Measurements from ENCODE around the gene SGIP1. TPM values are rescaled to one million over a fixed set of nuclear protein-coding genes. Genes with fewer than 3 reads are reported as not detected.
A peak's percentile ranks its signal among the peaks of the same experiment; 100 is the strongest.

Gene SGIP1
- total RNA-seq, 1 donor from 2014 or later, result not detected

GRCh38 chr1:66617362-66618184 lies 83.6 kb downstream of the SGIP1 start:
- no peaks in the 10 kb centered on the region for H3K9me3 Mint-ChIP-seq
- H3K27me3 Mint-ChIP-seq, result peaks cover 7% of the 10 kb centered on the region
- no peak overlapping the region for H3K4me3 Mint-ChIP-seq
- DNase-seq, result no peak
- no peak overlapping the region for H3K27ac Mint-ChIP-seq
- H3K36me3 Mint-ChIP-seq (ENCODE audit: low read depth), result no peaks in the 10 kb centered on the region
- intact Hi-C loops (cut with micrococcal nuclease), result no loop called here
- no peaks in the 10 kb centered on the region for H3K4me1 Mint-ChIP-seq

GRCh38 chr1:66618390-66618789 lies 84.4 kb downstream of the SGIP1 start:
- no peak overlapping the region for H3K27ac Mint-ChIP-seq
- H3K4me1 Mint-ChIP-seq, result no peaks in the 10 kb centered on the region
- no peaks in the 10 kb centered on the region for H3K9me3 Mint-ChIP-seq
- no peak for DNase-seq
- H3K4me3 Mint-ChIP-seq, result no peak overlapping the region
- peaks cover 5% of the 10 kb centered on the region for H3K27me3 Mint-ChIP-seq
- no peaks in the 10 kb centered on the region for H3K36me3 Mint-ChIP-seq (ENCODE audit: low read depth)
- intact Hi-C loops (cut with micrococcal nuclease), result no loop called here

DNA sequence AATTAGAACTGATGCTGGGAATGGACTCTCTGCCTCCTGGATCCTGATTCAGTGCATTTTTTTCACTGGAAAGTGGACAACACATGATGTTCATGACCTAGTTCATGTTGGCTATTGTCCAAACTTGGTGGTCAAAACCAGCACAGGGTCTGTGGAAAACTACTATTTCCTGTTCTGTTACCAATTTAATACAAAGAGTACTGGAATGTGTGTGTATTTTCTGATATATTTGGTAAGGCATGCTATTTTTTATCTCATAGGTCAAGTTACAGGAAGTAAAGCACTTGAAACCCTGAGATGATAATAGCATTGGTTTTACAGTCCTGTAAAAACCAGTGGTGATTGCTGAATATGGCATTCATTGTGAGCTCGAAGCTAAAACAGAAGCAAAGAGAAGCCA lies 89.9 kb downstream of the SGIP1 start:
- H3K4me1 Mint-ChIP-seq, result peaks cover 6% of the 10 kb centered on the region
- H3K9me3 Mint-ChIP-seq, result peaks cover 3% of the 10 kb centered on the region
- H3K27ac Mint-ChIP-seq, result peak overlapping the region; percentile 36
- no peak overlapping the region for H3K4me3 Mint-ChIP-seq
- H3K27me3 Mint-ChIP-seq, result peaks cover 2% of the 10 kb centered on the region
- intact Hi-C loops (cut with micrococcal nuclease), result no loop called here
- H3K36me3 Mint-ChIP-seq (ENCODE audit: low read depth), result no peaks in the 10 kb centered on the region
- no peak for DNase-seq

DNA sequence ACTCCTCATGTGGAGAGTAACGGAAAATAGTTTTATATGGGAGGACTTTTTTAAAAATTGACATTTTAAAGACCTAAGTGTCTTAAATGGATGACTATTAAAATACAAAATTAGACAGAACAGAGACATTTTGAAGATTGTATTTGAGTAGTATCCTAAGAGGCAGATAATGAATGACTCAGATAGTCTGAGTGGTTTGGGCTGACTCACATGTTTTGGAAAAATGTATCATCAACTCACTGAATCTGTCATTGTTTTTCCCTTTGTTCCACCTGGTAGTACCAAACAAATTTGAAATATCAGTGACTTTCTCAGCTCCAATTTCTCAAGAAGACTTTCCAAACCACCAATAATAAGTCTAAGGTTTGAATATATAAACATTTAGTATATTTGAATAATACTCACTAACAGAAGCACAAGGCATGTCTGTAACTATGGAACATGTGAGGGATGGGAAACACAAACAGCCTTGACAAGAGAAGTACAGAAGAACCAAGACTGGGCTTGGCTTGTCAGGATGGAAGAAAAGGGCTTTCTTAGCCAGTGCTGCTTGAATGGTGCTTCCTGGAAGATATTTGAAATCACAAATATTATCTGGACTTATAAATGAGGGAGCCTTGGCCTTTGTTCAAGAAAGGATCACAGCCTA lies 90.6 kb downstream of the SGIP1 start:
- intact Hi-C loops (cut with micrococcal nuclease), result no loop called here
- Mint-ChIP-seq H3K27ac (peak overlapping the region; percentile 80), H3K27me3 (peaks cover 2% of the 10 kb centered on the region), H3K4me1 (peaks cover 6% of the 10 kb centered on the region), H3K36me3 (ENCODE audit: low read depth) (no peaks in the 10 kb centered on the region), H3K4me3 (no peak overlapping the region), H3K9me3 (peaks cover 3% of the 10 kb centered on the region)
- no peak for DNase-seq

DNA sequence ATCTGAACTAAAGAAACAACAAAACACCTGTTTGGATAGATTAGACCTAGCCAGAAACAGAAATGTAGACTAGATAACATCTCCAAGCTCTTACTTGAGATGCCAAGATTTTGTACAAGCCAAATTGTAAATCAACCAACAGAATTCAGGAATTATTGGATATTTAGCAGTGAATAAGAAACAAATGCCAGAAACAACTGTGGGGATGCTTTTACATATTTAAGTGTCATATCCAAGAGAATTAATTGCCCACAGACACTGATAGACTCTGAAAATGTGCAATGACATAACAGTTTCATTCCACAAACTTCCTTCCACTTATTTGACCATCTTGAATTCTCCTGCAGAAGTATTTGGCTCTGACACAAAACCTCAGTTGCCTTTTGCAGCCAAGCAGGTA lies 92.3 kb downstream of the SGIP1 start:
- H3K27me3 Mint-ChIP-seq, result peaks cover 2% of the 10 kb centered on the region
- H3K9me3 Mint-ChIP-seq, result peaks cover 3% of the 10 kb centered on the region
- H3K36me3 Mint-ChIP-seq (ENCODE audit: low read depth), result no peaks in the 10 kb centered on the region
- no peak overlapping the region for H3K27ac Mint-ChIP-seq
- DNase-seq, result no peak
- H3K4me1 Mint-ChIP-seq, result peaks cover 6% of the 10 kb centered on the region
- H3K4me3 Mint-ChIP-seq, result no peak overlapping the region
- intact Hi-C loops (cut with micrococcal nuclease), result no loop called here

- Mint-ChIP-seq H3K4me1 (peaks cover 4% of the 10 kb centered on the region), H3K36me3 (ENCODE audit: low read depth) (no peaks in the 10 kb centered on the region), H3K9me3 (peaks cover 3% of the 10 kb centered on the region), H3K4me3 (no peak overlapping the region), H3K27me3 (peaks cover 4% of the 10 kb centered on the region), H3K27ac (no peak overlapping the region)
- no peak for DNase-seq
- intact Hi-C loops (cut with micrococcal nuclease), result no loop called here
Measured at GRCh38 chr1:66628926-66629325, 95.0 kb downstream of the SGIP1 start.

DNA sequence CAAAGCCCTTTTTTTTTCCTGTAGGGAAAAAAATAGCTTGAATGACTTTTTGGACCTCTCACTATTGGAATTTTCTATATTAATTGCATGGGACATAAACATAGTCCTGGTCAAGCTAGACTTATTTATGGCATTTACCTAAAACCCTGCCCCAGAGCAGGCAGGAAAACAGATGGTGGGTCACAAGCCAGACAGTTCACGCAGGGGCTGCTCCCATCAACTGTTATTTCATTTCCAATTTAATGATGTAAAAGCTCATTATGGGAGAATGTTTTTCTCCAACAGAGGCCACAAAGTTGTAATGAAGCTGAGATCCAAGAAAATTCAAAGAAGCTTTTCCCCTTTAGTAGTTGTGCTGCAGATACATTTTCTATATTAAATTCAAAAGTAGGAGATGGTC lies 99.2 kb downstream of the SGIP1 start:
- Mint-ChIP-seq H3K4me1 (no peaks in the 10 kb centered on the region), H3K9me3 (no peaks in the 10 kb centered on the region), H3K4me3 (no peak overlapping the region), H3K36me3 (ENCODE audit: low read depth) (no peaks in the 10 kb centered on the region), H3K27me3 (peaks cover 6% of the 10 kb centered on the region), H3K27ac (no peak overlapping the region)
- DNase-seq, result no peak
- intact Hi-C loops (cut with micrococcal nuclease), result no loop called here

GRCh38 chr1:66637146-66637545 lies 103.2 kb downstream of the SGIP1 start:
- H3K27me3 Mint-ChIP-seq, result peaks cover 19% of the 10 kb centered on the region
- H3K4me3 Mint-ChIP-seq, result no peak overlapping the region
- H3K27ac Mint-ChIP-seq, result no peak overlapping the region
- no peaks in the 10 kb centered on the region for H3K4me1 Mint-ChIP-seq
- no peaks in the 10 kb centered on the region for H3K9me3 Mint-ChIP-seq
- intact Hi-C loops (cut with micrococcal nuclease), result no loop called here
- no peak for DNase-seq
- no peaks in the 10 kb centered on the region for H3K36me3 Mint-ChIP-seq (ENCODE audit: low read depth)

DNA sequence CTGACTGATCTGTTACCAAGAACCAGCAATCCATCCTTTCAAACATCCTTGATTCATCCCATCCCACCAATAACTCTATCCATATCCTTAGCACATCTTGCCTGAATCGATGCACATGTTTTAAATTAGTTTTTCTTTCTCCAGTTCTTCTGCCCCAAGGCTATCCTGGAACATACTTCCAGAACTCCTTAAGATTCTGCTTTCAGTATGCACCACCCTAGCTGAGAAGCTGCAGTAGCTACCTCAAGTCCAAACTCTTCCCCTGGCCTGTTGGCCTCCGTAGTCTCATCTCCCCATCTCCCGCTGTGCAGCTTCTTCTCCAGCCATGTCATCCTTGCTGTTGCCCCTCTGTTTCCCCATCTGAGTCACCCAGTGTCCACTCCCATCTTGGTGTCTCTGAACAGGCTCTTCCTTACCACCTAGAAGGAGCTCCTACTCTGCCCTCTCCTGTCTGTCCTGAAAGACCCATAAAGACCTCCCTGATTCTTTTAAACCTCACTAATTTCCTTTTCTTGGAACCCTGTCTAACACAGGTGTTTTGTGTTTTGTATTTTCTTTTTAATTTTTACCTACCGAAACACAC lies 108.0 kb downstream of the SGIP1 start:
- Mint-ChIP-seq H3K27me3 (peaks cover 22% of the 10 kb centered on the region), H3K4me1 (no peaks in the 10 kb centered on the region), H3K9me3 (no peaks in the 10 kb centered on the region), H3K27ac (no peak overlapping the region), H3K36me3 (ENCODE audit: low read depth) (no peaks in the 10 kb centered on the region), H3K4me3 (no peak overlapping the region)
- no peak for DNase-seq
- intact Hi-C loops (cut with micrococcal nuclease), result no loop called here

- Mint-ChIP-seq H3K4me1 (no peaks in the 10 kb centered on the region), H3K4me3 (no peak overlapping the region), H3K36me3 (ENCODE audit: low read depth) (no peaks in the 10 kb centered on the region), H3K9me3 (no peaks in the 10 kb centered on the region), H3K27me3 (peaks cover 22% of the 10 kb centered on the region), H3K27ac (no peak overlapping the region)
- DNase-seq, result no peak
- intact Hi-C loops (cut with micrococcal nuclease), result no loop called here
Measured at GRCh38 chr1:66642992-66643391, 109.0 kb downstream of the SGIP1 start.

- Mint-ChIP-seq H3K27ac (no peak overlapping the region), H3K27me3 (peaks cover 26% of the 10 kb centered on the region), H3K4me1 (no peaks in the 10 kb centered on the region), H3K4me3 (no peak overlapping the region), H3K36me3 (ENCODE audit: low read depth) (no peaks in the 10 kb centered on the region), H3K9me3 (no peaks in the 10 kb centered on the region)
- intact Hi-C loops (cut with micrococcal nuclease), result no loop called here
- DNase-seq, result no peak
Measured at GRCh38 chr1:66644331-66644730, 110.4 kb downstream of the SGIP1 start.

DNA sequence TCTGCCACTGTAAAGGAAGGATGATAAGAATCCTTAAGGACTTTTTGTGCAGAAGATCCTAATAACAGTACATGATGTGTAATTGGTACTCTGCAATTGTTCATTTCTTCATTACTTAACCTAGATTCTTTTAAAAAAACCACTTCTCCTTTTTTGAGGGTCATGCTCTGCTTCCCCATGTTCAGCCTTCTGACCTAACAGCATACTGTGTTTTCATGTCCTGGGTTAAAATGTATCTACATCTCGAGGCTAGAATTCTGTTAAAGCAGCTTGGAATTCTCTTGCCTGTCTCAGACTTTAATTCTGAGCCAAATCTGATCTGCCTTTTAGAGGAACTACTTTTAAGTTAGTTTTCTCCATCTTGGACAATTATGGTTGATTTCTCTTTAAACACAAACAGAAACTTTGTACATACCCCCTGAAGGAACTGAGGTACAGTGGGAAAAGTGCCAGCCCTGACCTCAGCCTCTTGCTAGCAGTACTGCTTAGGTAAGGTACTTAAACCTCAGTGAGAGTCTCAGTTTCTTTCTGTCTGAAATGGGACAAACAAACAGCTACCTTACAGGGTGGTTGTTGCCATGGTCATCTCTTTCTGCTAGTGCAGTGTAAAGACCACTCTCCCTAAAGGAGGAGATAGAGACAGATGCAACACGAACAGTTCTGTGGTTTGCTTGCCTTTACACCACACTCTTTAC lies 115.1 kb downstream of the SGIP1 start:
- Mint-ChIP-seq H3K36me3 (ENCODE audit: low read depth) (no peaks in the 10 kb centered on the region), H3K4me1 (no peaks in the 10 kb centered on the region), H3K4me3 (no peak overlapping the region), H3K27me3 (peaks cover 21% of the 10 kb centered on the region), H3K9me3 (no peaks in the 10 kb centered on the region), H3K27ac (no peak overlapping the region)
- DNase-seq, result no peak
- intact Hi-C loops (cut with micrococcal nuclease), result no loop called here

GRCh38 chr1:66652556-66652955 lies 118.6 kb downstream of the SGIP1 start:
- Mint-ChIP-seq H3K27ac (no peak overlapping the region), H3K4me3 (no peak overlapping the region), H3K36me3 (ENCODE audit: low read depth) (no peaks in the 10 kb centered on the region), H3K27me3 (peaks cover 20% of the 10 kb centered on the region), H3K4me1 (no peaks in the 10 kb centered on the region), H3K9me3 (no peaks in the 10 kb centered on the region)
- no peak for DNase-seq
- intact Hi-C loops (cut with micrococcal nuclease), result no loop called here

GRCh38 chr1:66654643-66655042 lies 120.7 kb downstream of the SGIP1 start:
- peaks cover 16% of the 10 kb centered on the region for H3K27me3 Mint-ChIP-seq
- DNase-seq, result no peak
- H3K4me1 Mint-ChIP-seq, result no peaks in the 10 kb centered on the region
- no peaks in the 10 kb centered on the region for H3K9me3 Mint-ChIP-seq
- H3K27ac Mint-ChIP-seq, result no peak overlapping the region
- no peak overlapping the region for H3K4me3 Mint-ChIP-seq
- intact Hi-C loops (cut with micrococcal nuclease), result no loop called here
- H3K36me3 Mint-ChIP-seq (ENCODE audit: low read depth), result no peaks in the 10 kb centered on the region

Measured in activated CD4-positive, alpha-beta T cell treated with anti-CD3 and anti-CD28 coated beads, Interleukin-2, amount 10 ng/mL, durations not matched to agents 24 days and 14 days (primary cell).